ENCODE data around the gene ZNF217.

- TF ChIP-seq, protein P1, sequence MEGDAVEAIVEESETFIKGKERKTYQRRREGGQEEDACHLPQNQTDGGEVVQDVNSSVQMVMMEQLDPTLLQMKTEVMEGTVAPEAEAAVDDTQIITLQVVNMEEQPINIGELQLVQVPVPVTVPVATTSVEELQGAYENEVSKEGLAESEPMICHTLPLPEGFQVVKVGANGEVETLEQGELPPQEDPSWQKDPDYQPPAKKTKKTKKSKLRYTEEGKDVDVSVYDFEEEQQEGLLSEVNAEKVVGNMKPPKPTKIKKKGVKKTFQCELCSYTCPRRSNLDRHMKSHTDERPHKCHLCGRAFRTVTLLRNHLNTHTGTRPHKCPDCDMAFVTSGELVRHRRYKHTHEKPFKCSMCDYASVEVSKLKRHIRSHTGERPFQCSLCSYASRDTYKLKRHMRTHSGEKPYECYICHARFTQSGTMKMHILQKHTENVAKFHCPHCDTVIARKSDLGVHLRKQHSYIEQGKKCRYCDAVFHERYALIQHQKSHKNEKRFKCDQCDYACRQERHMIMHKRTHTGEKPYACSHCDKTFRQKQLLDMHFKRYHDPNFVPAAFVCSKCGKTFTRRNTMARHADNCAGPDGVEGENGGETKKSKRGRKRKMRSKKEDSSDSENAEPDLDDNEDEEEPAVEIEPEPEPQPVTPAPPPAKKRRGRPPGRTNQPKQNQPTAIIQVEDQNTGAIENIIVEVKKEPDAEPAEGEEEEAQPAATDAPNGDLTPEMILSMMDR (IDR thresholded peaks at IDR 0.05; ENCODE audit: low read depth, low read length): no peak
- TF ChIP-seq POLR2A (IDR thresholded peaks at IDR 0.05; ENCODE audit: extremely low read depth, insufficient read length) (no peak), MYC (IDR thresholded peaks at IDR 0.05; ENCODE audit: low read depth, low read length) (no peak)
- TF ChIP-seq, protein P2, sequence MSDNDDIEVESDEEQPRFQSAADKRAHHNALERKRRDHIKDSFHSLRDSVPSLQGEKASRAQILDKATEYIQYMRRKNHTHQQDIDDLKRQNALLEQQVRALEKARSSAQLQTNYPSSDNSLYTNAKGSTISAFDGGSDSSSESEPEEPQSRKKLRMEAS (IDR thresholded peaks at IDR 0.05; ENCODE audit: low read depth, low read length): no peak
These were observed 9.0 kb upstream of the ZNF217 start for GRCh38 chr20:53602661-53603060.
